Mesothelial cell of epicardium (in vitro differentiated cells): ENCODE data around the gene CCNJ. TPM values are rescaled to one million over a fixed set of nuclear protein-coding genes. Genes with fewer than 3 reads are reported as not detected.

Experiments used
- DNase-seq, 2 experiments: peaks; one replicate each; pipeline ENCODE4 v3.0.0; 2021; ENCODE audit warnings: low spot score in 2 of 2; ENCODE audit not compliant: unreplicated experiment in 2 of 2
- H3K27ac Mint-ChIP-seq: 2 replicates; pipeline ENCODE4 v1.8.0; 2021; ENCODE audit warnings: mixed read lengths
- H3K27me3 Mint-ChIP-seq: 2 replicates; pipeline ENCODE4 v1.8.0; 2021; ENCODE audit warnings: low read depth, mixed read lengths
- H3K36me3 Mint-ChIP-seq: 2 replicates; pipeline ENCODE4 v1.8.0; 2021; ENCODE audit warnings: mixed read lengths
- H3K4me1 Mint-ChIP-seq: 2 replicates; pipeline ENCODE4 v1.8.0; 2021; ENCODE audit warnings: mixed read lengths
- H3K4me3 Mint-ChIP-seq: 2 replicates; pipeline ENCODE4 v1.8.0; 2021; ENCODE audit warnings: mild to moderate bottlenecking, moderate library complexity, mixed read lengths
- H3K9me3 Mint-ChIP-seq: 2 replicates; pipeline ENCODE4 v1.8.0; 2021; ENCODE audit warnings: mixed read lengths
- CTCF ChIP-seq: fragments of 200-600 bp; sonication (generic); IDR thresholded peaks from one replicate; pipeline ENCODE4 v1.5.0; 2021; ENCODE audit warnings: antibody characterized with exemption; ENCODE audit not compliant: unreplicated experiment
- microRNA-seq: library from miRNA; unstranded; fragments of <30 nt; microRNA quantifications from one replicate; pipeline ENCODE4 v1.2.0, GENCODE V29; 2021; ENCODE audit warnings: inconsistent platforms, mixed read lengths
- total RNA-seq: library from RNA; stranded (reverse); gene quantifications from 3 replicates; pipeline ENCODE4 v1.2.1, GENCODE V29; 2021

CCNJ gene
- total RNA-seq, 1 donor from 2014 or later: 24.9 TPM

GRCh38 chr10:96093948-96094347, 50.6 kb downstream of the CCNJ start:
- Mint-ChIP-seq H3K27me3 (peaks cover 29% of the 10 kb centered on the region), H3K9me3 (peaks cover 3% of the 10 kb centered on the region), H3K4me1 (no peaks in the 10 kb centered on the region), H3K4me3 (no peak overlapping the region), H3K36me3 (no peaks in the 10 kb centered on the region), H3K27ac (no peak overlapping the region)
- TF ChIP-seq CTCF: no peak
- no peak for DNase-seq

- Mint-ChIP-seq H3K9me3 (peaks cover 3% of the 10 kb centered on the region), H3K36me3 (no peaks in the 10 kb centered on the region), H3K4me3 (no peak overlapping the region), H3K27me3 (peaks cover 35% of the 10 kb centered on the region), H3K4me1 (no peaks in the 10 kb centered on the region), H3K27ac (no peak overlapping the region)
- TF ChIP-seq CTCF: no peak
- DNase-seq: no peak
Observed at GRCh38 chr10:96096958-96097357, 53.6 kb downstream of the CCNJ start.

GRCh38 chr10:96097865-96098264, 54.5 kb downstream of the CCNJ start:
- Mint-ChIP-seq H3K9me3 (peaks cover 3% of the 10 kb centered on the region), H3K27me3 (peaks cover 32% of the 10 kb centered on the region)
- no peak for TF ChIP-seq CTCF

GRCh38 chr10:96107623-96108038, 64.2 kb downstream of the CCNJ start:
- Mint-ChIP-seq H3K4me1 (peaks cover 9% of the 10 kb centered on the region), H3K36me3 (peaks cover 2% of the 10 kb centered on the region), H3K27me3 (peaks cover 24% of the 10 kb centered on the region), H3K9me3 (peaks cover 23% of the 10 kb centered on the region), H3K27ac (no peak overlapping the region), H3K4me3 (no peak overlapping the region)
- TF ChIP-seq CTCF: no peak
- DNase-seq: no peak

More at GRCh38 chr10:96097865-96098264, 54.5 kb downstream of the CCNJ start:
- Mint-ChIP-seq H3K4me1 (no peaks in the 10 kb centered on the region), H3K36me3 (no peaks in the 10 kb centered on the region), H3K27ac (no peak overlapping the region), H3K4me3 (no peak overlapping the region)
- no peak for DNase-seq

Small RNA genes within 50 kb of the gene (microRNA-seq; reads per million reads assigned to microRNA genes)
- not detected for gene MIR3157

Other genes starting within 250 kb of the CCNJ start
- gene CC2D2B, start 135.6 kb upstream of the CCNJ start, total RNA-seq: 0.32 to 0.78 TPM (median 0.33 TPM) in 3 replicates
- gene ZNF518A, start 86.7 kb downstream of the CCNJ start, total RNA-seq: 40.7 to 41.3 TPM (median 41.0 TPM) in 3 replicates
- gene BLNK, start 228.0 kb downstream of the CCNJ start, total RNA-seq: 7.0 to 8.2 TPM (median 7.1 TPM) in 3 replicates